Activated naive CD4-positive, alpha-beta T cell treated with anti-CD3 and anti-CD28 coated beads for 36 hours (primary cell): ENCODE measurements around the gene CYBC1. TPM values are rescaled to one million over a fixed set of nuclear protein-coding genes. Genes with fewer than 3 reads are reported as not detected.
A peak's percentile ranks its signal among the peaks of the same experiment; 100 is the strongest.

Source experiments
- CTCF ChIA-PET: fragments of 350-600 bp; sonication (Branson Sonifier 250); formaldehyde crosslinking; loops from one replicate; lab custom pipeline; 2021; ENCODE audit warnings: antibody characterized with exemption; lab: Charles Lee
- DNase-seq: peaks from one replicate; pipeline ENCODE4 v3.0.0-alpha.2; 2020
- H3K27ac Mint-ChIP-seq: one replicate; pipeline ENCODE4 v1.8.0; 2021; ENCODE audit warnings: mild to moderate bottlenecking, mixed read lengths
- H3K27me3 Mint-ChIP-seq: one replicate; pipeline ENCODE4 v1.8.0; 2021; ENCODE audit warnings: low read depth, mixed read lengths
- H3K36me3 Mint-ChIP-seq: one replicate; pipeline ENCODE4 v1.8.0; 2021; ENCODE audit warnings: low read depth, mixed read lengths
- H3K4me1 Mint-ChIP-seq: one replicate; pipeline ENCODE4 v1.8.0; 2021; ENCODE audit warnings: low read depth, mixed read lengths
- H3K4me3 Mint-ChIP-seq: one replicate; pipeline ENCODE4 v1.8.0; 2021; ENCODE audit warnings: mild to moderate bottlenecking, moderate library complexity, mixed read lengths
- H3K9me3 Mint-ChIP-seq: one replicate; pipeline ENCODE4 v1.8.0; 2021; ENCODE audit warnings: mixed read lengths
- intact Hi-C: fragments of 100-400 bp; cut with micrococcal nuclease; formaldehyde crosslinking; loops from one replicate; pipeline ENCODE4 v1.15.1; 2023
- total RNA-seq, 2 experiments: library from RNA; stranded (reverse); gene quantifications; one replicate each; pipeline ENCODE4 v1.2.3, GENCODE V29; 2021

The CYBC1 gene
- total RNA-seq, 2 experiments from 2014 or later = 292 to 294 TPM

GRCh38 chr17:82444284-82444893 lies 6.2 kb downstream of the CYBC1 start:
- intact Hi-C loops = no loop called here
- Mint-ChIP-seq H3K4me3 (no peak overlapping the region), H3K36me3 (peaks cover 34% of the 10 kb centered on the region), H3K27me3 (no peaks in the 10 kb centered on the region), H3K9me3 (no peaks in the 10 kb centered on the region), H3K27ac (no peak overlapping the region), H3K4me1 (peaks cover 26% of the 10 kb centered on the region)
- DNase-seq = no peak
- CTCF ChIA-PET = no interaction called here

GRCh38 chr17:82443465-82444283 lies 6.9 kb downstream of the CYBC1 start:
- Mint-ChIP-seq H3K9me3 (no peaks in the 10 kb centered on the region), H3K4me3 (no peak overlapping the region), H3K27me3 (no peaks in the 10 kb centered on the region), H3K4me1 (peaks cover 23% of the 10 kb centered on the region), H3K27ac (no peak overlapping the region), H3K36me3 (peaks cover 27% of the 10 kb centered on the region)
- DNase-seq = no peak
- intact Hi-C loops = no loop called here
- CTCF ChIA-PET = no interaction called here

GRCh38 chr17:82442643-82443464 lies 7.7 kb downstream of the CYBC1 start:
- no peak overlapping the region for H3K4me3 Mint-ChIP-seq

DNA sequence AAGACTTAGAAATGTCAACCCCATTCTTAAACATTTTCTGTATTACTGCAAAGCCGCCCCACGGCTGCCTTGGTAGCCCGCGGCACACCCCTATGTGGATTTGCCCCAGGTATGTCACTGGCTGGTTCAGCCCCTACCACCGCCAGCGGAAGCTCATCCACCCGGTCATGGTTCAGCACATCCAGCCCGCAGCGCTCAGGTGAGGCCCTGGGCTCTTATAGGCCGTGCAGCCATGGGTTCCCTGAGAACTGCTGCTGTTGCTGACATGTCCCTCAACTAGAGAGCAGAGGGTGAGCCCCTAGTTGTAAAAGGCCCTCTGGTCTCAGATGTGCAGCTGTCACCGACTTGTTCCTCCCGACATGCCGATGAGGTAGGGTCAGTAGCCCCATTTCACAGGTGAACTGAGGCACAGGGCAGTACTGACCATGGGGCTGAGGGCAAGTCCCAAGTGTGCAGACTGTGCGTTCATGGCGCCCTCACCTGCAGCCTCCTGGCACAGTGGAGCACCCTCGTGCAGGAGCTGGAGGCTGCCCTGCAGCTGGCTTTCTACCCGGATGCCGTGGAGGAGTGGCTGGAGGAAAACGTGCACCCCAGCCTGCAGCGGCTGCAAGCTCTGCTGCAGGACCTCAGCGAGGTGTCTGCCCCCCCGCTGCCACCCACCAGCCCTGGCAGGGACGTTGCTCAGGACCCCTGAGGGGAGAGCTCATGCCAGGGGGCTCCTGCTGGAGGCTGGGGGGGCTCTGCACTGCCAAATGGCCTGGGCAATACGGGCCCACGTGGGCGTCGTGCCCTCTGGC lies 8.7 kb downstream of the CYBC1 start:
- H3K36me3 Mint-ChIP-seq = peaks cover 20% of the 10 kb centered on the region
- no peak for DNase-seq
- H3K27me3 Mint-ChIP-seq = no peaks in the 10 kb centered on the region
- CTCF ChIA-PET = no interaction called here
- no peak overlapping the region for H3K27ac Mint-ChIP-seq
- no peaks in the 10 kb centered on the region for H3K9me3 Mint-ChIP-seq
- intact Hi-C loops = no loop called here
- H3K4me1 Mint-ChIP-seq = peaks cover 16% of the 10 kb centered on the region
- no peak overlapping the region for H3K4me3 Mint-ChIP-seq

More at GRCh38 chr17:82442643-82443464, 7.7 kb downstream of the CYBC1 start:
- intact Hi-C loops = no loop called here
- no peak overlapping the region for H3K27ac Mint-ChIP-seq
- CTCF ChIA-PET = no interaction called here
- no peaks in the 10 kb centered on the region for H3K27me3 Mint-ChIP-seq
- no peaks in the 10 kb centered on the region for H3K9me3 Mint-ChIP-seq
- H3K36me3 Mint-ChIP-seq = peaks cover 27% of the 10 kb centered on the region
- peaks cover 21% of the 10 kb centered on the region for H3K4me1 Mint-ChIP-seq
- no peak for DNase-seq

DNA sequence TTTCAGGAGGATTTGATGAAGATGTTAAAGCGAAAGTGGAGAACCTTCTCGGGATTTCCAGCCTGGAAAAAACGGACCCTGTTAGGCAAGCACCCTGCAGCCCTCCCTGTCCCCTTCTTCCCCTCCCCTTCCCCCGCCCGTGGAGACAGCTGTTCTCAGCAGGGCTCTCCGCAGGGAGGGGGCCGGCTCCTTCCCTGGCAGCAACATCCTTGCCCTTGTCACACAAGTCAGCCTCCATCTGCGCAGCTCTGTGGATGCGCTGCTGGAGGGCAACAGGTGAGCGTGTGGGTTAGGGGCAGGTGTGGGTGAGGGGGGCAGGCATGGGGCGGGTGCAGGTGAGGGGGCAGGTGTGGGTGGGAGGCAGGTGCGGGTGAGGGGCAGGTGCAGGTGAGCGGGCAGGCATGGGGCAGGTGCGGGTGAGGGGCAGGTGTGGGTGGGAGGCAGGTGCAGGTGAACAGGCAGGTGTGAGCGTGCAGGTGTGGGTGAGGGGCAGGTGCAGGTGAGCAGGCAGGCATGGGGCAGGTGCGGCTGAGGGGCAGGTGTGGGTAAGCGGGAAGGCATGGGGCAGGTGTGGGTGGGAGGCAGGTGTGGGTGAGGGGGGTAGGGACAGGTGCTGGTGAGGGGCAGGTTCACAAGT lies 9.4 kb downstream of the CYBC1 start:
- intact Hi-C loops = no loop called here
- H3K4me3 Mint-ChIP-seq = no peak overlapping the region
- H3K27me3 Mint-ChIP-seq = no peaks in the 10 kb centered on the region
- CTCF ChIA-PET = no interaction called here
- H3K27ac Mint-ChIP-seq = peak overlapping the region; percentile 41
- peaks cover 13% of the 10 kb centered on the region for H3K36me3 Mint-ChIP-seq
- no peaks in the 10 kb centered on the region for H3K9me3 Mint-ChIP-seq
- H3K4me1 Mint-ChIP-seq = peaks cover 10% of the 10 kb centered on the region
- DNase-seq = no peak

- Mint-ChIP-seq H3K27ac (peak overlapping the region; percentile 5), H3K36me3 (peaks cover 9% of the 10 kb centered on the region), H3K27me3 (no peaks in the 10 kb centered on the region), H3K4me3 (no peak overlapping the region), H3K4me1 (peaks cover 5% of the 10 kb centered on the region), H3K9me3 (no peaks in the 10 kb centered on the region)
- CTCF ChIA-PET = no interaction called here
- no peak for DNase-seq
- intact Hi-C loops = no loop called here
These were observed 10.0 kb downstream of the CYBC1 start for GRCh38 chr17:82440469-82440981.

GRCh38 chr17:82439829-82440365 lies 10.7 kb downstream of the CYBC1 start:
- CTCF ChIA-PET = no interaction called here
- intact Hi-C loops = no loop called here
- Mint-ChIP-seq H3K9me3 (no peaks in the 10 kb centered on the region), H3K27ac (no peak overlapping the region), H3K4me1 (peaks cover 8% of the 10 kb centered on the region), H3K36me3 (peaks cover 9% of the 10 kb centered on the region), H3K27me3 (no peaks in the 10 kb centered on the region), H3K4me3 (no peak overlapping the region)
- no peak for DNase-seq

- Mint-ChIP-seq H3K36me3 (peaks cover 8% of the 10 kb centered on the region), H3K4me3 (no peak overlapping the region), H3K27me3 (no peaks in the 10 kb centered on the region), H3K9me3 (no peaks in the 10 kb centered on the region), H3K27ac (no peak overlapping the region), H3K4me1 (peaks cover 8% of the 10 kb centered on the region)
- no peak for DNase-seq
- intact Hi-C loops = no loop called here
- CTCF ChIA-PET = no interaction called here
These were observed 11.2 kb downstream of the CYBC1 start for GRCh38 chr17:82439194-82439828.

DNA sequence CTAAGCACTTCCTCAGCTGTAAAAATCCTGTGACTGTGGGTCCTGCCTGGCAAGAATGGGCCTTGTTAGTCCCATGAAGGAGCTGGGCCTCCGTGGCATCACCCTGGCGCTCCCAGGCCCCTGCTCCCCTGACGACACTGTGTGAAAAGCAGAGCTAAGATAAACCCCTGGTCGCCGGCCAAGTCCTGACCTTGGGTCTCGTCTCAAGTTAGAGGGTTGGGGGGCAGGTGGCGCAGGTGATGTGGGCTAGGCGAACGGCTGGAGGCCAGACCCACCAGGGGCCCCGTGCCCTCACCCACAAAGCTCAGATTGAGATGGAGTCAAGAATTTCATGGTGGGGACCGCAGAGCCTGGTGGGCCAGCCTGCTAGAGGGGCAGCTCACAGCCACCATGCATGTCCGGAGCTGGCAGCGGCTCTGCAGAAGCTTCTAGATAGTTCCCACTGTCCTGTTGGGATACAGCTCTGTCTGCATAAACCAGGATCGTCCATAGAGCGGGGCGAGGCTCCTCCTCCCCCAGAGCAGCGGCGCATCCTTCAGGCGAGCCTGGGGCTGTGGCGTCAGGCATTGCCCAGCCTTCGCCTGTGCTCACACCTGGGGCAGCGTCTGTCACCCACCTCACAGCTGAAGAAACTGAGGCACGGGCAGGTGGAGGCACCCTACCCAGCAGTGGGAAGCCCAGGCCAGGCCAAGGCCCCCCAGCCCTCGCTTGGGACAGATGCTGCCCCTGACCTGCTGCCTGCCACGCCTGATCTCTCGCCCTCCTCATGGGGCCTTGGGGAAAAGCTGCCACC lies 12.0 kb downstream of the CYBC1 start:
- Mint-ChIP-seq H3K4me3 (no peak overlapping the region), H3K9me3 (no peaks in the 10 kb centered on the region), H3K27me3 (no peaks in the 10 kb centered on the region), H3K27ac (no peak overlapping the region), H3K4me1 (peaks cover 11% of the 10 kb centered on the region), H3K36me3 (peaks cover 6% of the 10 kb centered on the region)
- DNase-seq = no peak
- CTCF ChIA-PET = interaction anchor here (0.6 to 0.9 kb wide), 2 partner anchors 14 to 178 kb away, joined by 3 to 4 read pairs; no protein-coding TSS in a partner anchor
- intact Hi-C loops = no loop called here

DNA sequence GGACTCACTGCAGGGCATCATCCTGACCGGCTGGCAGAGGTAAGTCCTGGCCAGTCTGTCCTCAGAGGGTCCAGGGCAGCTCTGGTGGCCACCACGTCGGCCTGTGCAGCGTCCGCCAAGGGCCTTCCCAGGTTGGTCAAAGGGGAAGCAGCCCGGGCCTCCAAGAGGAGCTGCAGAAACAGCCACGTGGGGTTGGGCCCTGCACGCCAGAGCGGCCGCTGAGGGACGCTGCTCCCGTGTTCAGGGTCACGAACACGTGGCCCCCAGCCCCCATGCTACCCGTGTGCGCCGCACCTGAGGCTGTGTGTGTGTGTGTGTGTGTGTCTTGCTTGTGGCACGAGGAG lies 13.3 kb downstream of the CYBC1 start:
- H3K27ac Mint-ChIP-seq = no peak overlapping the region

More for the DNA sequence above, 13.3 kb downstream of the CYBC1 start:
- no peaks in the 10 kb centered on the region for H3K9me3 Mint-ChIP-seq
- no peak for DNase-seq
- CTCF ChIA-PET = interaction anchor here (0.6 kb wide), 1 partner anchor 13 kb away, joined by 4 read pairs; no protein-coding TSS in a partner anchor
- peaks cover 10% of the 10 kb centered on the region for H3K4me1 Mint-ChIP-seq
- H3K4me3 Mint-ChIP-seq = no peak overlapping the region
- H3K36me3 Mint-ChIP-seq = peaks cover 2% of the 10 kb centered on the region
- intact Hi-C loops = no loop called here
- H3K27me3 Mint-ChIP-seq = no peaks in the 10 kb centered on the region
